ENCODE data around the gene SSBP1. TPM values are rescaled to one million over a fixed set of nuclear protein-coding genes. Genes with fewer than 3 reads are reported as not detected.

SSBP1 gene
- total RNA-seq, 6 experiments from 2014 or later: 122 to 180 (median 147) TPM

DNA sequence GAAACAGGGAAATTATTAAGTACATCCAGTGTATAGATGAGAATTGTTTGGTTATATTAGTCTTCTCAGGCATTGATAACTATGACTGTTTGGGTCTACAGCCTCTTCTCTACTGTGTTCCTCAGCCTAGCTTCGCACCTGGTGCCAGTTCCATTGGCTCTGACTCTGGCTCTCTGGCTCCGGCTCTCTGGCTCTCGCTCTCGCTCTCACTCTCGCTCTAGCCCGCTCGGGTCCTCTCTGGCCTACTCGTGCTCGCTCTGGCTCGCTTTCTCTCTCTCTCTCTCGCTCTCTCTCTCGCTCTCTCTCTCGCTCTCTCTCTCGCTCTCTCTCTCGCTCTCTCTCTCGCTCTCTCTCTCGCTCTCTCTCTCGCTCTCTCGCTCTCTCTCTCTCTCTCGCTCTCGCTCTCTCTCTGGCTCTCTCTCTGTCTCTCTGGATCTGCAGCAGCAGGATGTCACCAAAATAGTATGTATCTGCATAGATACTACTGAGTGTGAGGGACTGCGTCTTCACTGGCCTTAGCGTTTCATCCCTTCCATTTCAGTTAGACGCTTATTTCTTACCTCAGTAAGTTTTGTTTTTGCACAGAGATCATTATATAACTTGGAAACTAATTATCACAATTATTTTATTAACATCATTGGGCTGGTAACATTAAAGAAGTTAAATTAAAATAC lies 6.5 kb upstream of the SSBP1 start:
- Mint-ChIP-seq H3K27ac (no peak overlapping the region), H3K27me3 (ENCODE audit: insufficient read depth) (peaks cover 10% of the 10 kb centered on the region), H3K4me1 (ENCODE audit: low read depth) (no peaks in the 10 kb centered on the region), H3K4me3 (no peak overlapping the region), H3K36me3 (ENCODE audit: low read depth) (no peaks in the 10 kb centered on the region), H3K9me3 (no peaks in the 10 kb centered on the region)
- no peak for DNase-seq
- TF ChIP-seq, protein P1, sequence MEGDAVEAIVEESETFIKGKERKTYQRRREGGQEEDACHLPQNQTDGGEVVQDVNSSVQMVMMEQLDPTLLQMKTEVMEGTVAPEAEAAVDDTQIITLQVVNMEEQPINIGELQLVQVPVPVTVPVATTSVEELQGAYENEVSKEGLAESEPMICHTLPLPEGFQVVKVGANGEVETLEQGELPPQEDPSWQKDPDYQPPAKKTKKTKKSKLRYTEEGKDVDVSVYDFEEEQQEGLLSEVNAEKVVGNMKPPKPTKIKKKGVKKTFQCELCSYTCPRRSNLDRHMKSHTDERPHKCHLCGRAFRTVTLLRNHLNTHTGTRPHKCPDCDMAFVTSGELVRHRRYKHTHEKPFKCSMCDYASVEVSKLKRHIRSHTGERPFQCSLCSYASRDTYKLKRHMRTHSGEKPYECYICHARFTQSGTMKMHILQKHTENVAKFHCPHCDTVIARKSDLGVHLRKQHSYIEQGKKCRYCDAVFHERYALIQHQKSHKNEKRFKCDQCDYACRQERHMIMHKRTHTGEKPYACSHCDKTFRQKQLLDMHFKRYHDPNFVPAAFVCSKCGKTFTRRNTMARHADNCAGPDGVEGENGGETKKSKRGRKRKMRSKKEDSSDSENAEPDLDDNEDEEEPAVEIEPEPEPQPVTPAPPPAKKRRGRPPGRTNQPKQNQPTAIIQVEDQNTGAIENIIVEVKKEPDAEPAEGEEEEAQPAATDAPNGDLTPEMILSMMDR (IDR thresholded peaks at IDR 0.05): no peak

GRCh38 chr7:141737118-141737835 lies 881 bp upstream of the SSBP1 start:
- Mint-ChIP-seq H3K36me3 (ENCODE audit: low read depth) (peaks cover 18% of the 10 kb centered on the region), H3K27ac (peak overlapping the region; percentile 97), H3K4me3 (peak overlapping the region; percentile 99), H3K27me3 (ENCODE audit: insufficient read depth) (no peaks in the 10 kb centered on the region), H3K4me1 (ENCODE audit: low read depth) (peaks cover 32% of the 10 kb centered on the region), H3K9me3 (no peaks in the 10 kb centered on the region)
- TF ChIP-seq, protein P1 (IDR thresholded peaks at IDR 0.05): no peak
- no peak for DNase-seq

- Mint-ChIP-seq H3K27ac (peak overlapping the region; percentile 97), H3K4me1 (ENCODE audit: low read depth) (peaks cover 32% of the 10 kb centered on the region), H3K36me3 (ENCODE audit: low read depth) (peaks cover 28% of the 10 kb centered on the region), H3K9me3 (no peaks in the 10 kb centered on the region), H3K27me3 (ENCODE audit: insufficient read depth) (no peaks in the 10 kb centered on the region), H3K4me3 (peak overlapping the region; percentile 99)
- no peak for DNase-seq
- TF ChIP-seq, protein P1 (IDR thresholded peaks at IDR 0.05): no peak; the same call in 1 of the 2 replicates
Observed at GRCh38 chr7:141738592-141739013, 445 bp downstream of the SSBP1 start.

DNA sequence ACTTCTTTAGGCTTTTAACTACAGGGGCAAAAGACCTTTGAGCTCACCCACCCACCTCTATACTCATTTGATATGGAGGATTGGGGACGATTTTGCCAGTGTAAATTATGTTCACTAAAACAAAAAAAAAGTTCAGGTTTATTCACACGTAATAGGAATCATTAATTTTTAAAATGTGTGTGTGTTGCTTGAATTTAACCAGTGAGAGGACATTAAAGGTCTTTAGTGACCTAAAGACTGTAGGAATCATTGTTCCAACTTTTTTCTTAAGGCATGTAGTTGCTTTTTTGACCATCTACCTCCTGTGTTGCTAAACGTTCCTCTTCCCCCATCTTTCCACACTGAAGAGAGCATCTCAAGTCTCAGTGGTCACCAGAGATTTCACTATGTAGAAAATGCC lies 1.1 kb downstream of the SSBP1 start:
- DNase-seq: no peak
- TF ChIP-seq, protein P1 (IDR thresholded peaks at IDR 0.05): no peak
- Mint-ChIP-seq H3K4me3 (peak overlapping the region; percentile 99), H3K36me3 (ENCODE audit: low read depth) (peaks cover 34% of the 10 kb centered on the region), H3K4me1 (ENCODE audit: low read depth) (peaks cover 32% of the 10 kb centered on the region), H3K27me3 (ENCODE audit: insufficient read depth) (no peaks in the 10 kb centered on the region), H3K9me3 (no peaks in the 10 kb centered on the region), H3K27ac (peak overlapping the region; percentile 42; the same call in 1 of the 2 replicates)

DNA sequence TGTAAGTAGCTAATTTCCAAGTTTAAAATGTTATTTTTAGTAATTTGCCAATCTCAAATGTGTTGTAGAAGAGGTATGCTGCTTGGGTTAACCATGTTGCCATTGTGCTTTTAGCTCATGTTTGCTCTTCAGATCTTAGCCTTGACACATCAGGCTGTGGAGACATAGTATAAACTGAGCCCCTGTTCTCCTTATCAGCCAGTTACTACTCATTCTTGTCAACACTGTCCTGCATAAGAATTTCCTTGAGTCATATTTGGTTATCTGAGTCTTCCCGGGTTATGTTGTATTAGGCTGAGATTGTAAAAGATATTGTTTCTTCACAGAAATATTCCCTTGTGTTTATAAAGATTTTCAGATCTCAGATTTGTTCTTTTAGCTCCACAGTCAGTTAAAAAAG lies 4.1 kb downstream of the SSBP1 start:
- TF ChIP-seq, protein P1 (IDR thresholded peaks at IDR 0.05): no peak

More for the DNA sequence above, 4.1 kb downstream of the SSBP1 start:
- Mint-ChIP-seq H3K9me3 (no peaks in the 10 kb centered on the region), H3K27me3 (ENCODE audit: insufficient read depth) (no peaks in the 10 kb centered on the region), H3K4me3 (no peak overlapping the region), H3K36me3 (ENCODE audit: low read depth) (peaks cover 40% of the 10 kb centered on the region), H3K27ac (no peak overlapping the region), H3K4me1 (ENCODE audit: low read depth) (peaks cover 28% of the 10 kb centered on the region)
- DNase-seq: no peak

Data from HFFc6 (cell line).